Stimulated activated CD8-positive, alpha-beta memory T cell treated with anti-CD3 and anti-CD28 coated beads, Interleukin-15, amount 100 ng/mL, for 48 hours (primary cell): ENCODE data around the gene SSRP1.

Experiments used
- DNase-seq, 2 donors: peaks; one replicate each; pipeline ENCODE4 v3.0.0-alpha.2; 2020; ENCODE audit warnings: low read depth in 2 of 2

Gene SSRP1

DNA sequence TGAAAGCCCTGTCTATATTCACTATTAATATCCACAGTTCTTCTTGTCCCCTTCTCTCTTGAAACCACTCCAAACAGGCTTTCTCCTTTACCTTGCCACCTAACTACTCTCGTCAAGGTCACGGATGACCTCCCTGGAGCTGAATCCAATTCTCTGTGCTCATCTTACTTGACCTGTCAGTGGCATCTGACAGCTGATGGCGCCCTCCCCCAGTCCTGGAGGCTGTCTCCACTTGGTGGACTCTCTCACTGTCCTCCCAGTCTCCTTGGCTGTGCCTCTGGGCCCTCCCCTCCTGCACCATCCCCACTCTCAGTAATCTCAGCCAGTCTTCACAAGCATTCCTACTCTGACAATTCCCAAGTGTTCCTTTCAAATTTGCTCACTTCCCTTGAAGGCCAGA is 19.7 kb downstream of the SSRP1 start:
- DNase-seq, result no peak

DNA sequence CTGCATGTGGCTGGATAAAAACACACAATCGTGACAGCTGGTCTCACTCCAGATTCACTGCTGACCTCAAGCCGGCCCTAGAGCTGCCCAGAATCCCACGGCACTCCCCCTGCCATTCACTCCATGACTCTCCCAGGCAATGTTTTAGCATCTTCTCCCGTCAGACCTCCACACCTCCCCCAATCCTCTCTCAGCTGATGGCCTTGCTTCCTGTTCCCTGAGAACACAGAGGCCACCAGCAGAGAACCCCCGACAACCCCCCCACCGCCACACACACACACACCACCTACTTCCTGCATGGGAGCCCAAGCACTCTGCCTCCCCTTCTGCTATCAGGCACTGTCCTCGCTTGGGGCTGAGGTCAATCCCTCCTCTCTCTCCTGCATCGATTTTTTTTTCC is 20.2 kb downstream of the SSRP1 start:
- DNase-seq, result no peak

DNA sequence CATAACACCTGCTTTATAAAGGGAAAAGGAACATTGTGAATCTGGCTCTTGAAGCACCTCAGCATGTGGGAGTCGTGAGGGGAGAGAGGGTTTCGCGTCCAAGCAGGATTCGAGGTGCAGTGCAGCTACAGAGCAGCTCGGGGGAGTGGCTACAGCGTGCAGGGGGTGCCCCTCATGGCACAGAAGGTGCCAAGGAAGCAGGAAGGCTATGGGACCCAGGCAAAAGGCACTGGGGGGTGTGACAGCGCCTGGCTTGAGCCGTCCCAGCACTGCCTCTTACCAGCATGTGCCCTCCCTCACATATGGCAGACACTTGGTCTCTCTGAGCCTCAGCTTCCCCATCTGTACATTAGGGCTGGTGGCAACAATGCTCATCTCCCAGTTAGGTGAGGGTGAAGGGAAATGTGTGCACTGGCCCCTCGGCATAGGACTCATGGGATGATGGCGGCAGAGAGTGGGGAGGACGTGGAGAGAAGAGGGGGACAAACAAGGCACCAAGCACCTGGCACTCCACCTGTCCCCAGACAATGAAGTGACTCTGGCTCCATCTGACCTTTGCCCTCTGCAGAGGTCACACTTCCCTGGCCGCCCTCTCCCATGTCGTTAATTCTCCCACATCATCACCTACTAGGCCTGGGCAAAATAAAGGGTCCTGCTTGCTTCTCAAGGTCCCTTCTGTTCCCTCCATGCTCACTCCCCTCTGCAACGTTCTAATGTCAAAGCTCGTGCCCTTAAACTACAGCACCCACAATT is 21.3 kb downstream of the SSRP1 start:
- no peak for DNase-seq

DNA sequence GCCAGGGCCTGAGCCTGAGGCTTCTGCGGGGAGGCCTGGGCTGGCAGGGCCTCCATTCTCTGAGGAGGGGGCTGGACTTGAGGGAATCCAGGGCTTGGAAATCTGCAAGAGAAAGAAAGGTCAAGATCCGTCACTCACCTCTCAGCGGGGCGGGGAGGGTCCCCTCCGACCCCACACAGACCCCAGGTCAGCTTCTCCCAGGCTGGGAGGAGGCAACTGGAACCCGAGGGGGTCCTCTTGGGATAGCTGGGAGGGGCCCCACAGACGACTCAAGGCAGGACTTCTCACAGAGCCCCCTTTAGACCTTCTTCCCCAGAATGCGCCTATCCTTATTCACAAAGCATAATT is 21.9 kb downstream of the SSRP1 start:
- no peak for DNase-seq

DNA sequence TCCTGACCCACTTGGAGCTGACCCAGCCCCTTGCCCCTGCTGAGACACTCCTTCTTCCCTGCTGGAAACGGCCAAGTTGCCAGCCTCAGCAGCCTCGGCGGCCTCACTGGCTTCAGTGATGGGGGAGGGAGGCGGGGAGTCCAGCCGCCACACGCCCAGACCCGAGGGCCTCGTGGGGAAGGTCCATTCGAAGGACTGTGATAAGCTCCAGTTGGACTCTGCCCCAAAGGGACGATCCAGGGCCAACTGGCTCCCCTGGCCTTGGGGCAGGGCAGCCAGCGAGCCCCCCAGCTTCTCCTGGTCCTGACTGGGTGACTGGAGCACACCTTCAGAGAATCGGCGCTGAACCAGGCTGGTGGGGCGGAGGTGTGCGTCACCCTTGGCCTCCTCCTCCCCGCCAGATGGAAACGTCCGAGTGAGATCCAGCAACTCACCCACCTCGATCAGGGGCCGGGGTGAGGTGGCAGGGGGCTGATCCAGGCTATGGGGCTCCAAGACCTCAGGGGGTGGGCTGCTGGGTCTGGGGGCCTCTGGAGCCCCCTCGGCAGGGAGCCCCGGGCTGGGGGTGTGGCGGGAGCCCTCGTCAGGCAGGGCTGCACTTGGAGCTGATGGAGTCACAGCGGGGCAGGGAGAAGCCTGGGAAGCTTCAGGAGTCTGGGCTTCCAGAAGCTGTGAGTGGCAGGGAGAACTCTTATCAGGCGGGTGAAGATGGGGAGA is 22.5 kb downstream of the SSRP1 start:
- no peak for DNase-seq

DNA sequence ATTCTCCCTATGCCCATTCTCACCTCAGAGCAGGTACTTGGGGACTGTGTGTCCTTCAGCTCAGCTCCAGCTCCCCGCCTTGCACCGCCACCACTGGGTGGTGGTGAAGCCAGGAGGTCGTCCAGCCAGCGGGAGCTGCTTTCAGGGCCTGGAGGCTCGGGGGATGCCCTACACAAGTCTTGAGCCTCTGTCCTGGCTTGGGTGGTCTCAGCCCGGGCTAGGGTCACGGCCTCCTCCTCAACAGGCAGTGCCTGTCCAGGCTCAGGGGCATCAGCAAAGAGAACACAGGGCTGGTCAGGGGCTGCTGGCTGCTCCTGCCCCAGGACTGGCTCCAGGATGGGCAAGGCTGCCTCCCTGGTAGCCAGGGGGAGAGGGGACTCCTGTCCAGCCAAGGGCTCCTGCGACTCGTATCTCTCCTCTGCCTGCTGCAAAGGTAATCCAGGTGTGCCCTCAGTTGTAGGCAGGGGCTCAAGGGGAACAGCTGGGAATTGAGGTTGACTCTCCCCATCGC is 23.1 kb downstream of the SSRP1 start:
- no peak for DNase-seq

DNA sequence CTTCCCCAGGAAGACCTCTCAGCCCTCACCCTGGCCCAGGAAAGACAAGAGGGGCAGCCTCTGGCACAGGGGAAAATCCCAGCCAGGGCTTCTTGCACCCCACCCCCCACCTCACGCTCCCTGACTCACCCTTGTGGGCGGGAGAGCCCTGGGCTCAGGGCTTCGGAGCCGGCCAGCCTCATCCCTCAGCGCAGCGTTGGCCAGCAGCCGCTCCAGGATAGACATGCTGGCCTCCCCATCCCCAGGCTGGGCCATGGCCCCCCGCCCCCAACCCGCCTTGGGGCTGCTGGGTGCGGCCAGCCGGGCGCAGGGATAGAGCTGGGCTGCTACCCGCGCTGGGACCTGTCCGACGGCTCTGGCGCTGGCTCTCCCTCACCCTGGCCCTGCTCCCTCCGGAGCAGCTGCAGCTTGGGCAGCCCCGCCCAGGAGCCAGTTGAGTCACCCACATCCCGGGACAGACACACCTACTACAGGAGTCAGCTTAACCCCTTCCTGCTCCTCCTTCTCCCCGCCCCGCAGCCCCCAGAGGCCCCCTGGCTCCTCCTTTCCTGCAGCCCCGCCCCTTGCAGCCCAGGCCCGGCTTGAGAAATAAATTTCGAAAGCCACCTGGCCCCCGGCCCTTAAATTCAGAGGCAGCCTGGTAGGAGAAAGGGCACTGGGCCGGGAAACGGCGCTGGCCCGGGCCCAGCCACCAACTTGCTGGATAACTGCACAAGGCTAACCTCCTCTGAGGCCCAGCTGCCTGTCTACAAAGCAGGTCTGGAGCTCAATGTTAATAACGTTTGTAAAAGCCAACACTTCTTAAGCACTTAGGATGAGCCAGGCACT is 24.4 kb downstream of the SSRP1 start:
- peak; percentile 75 to 78 for DNase-seq

DNA sequence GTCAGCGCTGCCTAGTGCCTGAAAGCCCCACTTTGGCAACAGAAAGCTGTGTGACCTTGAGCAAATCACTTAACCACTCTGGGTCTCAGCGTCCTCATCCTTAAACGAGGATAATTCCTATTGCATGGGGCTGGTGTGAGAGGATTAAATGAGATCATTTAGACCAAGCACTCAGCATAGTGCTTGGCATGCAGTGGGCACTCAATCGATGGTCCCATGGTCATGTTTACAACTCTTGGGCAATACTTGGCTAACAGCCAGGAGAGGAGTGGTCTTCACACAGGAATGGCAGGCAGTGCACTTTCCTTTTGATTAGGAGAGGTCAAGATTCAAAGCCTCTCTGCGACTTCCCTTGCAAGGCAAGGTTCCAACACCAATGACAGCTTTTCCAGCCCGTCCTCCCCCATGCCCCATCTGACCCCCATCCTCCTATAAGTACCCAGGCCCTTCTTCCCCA is 25.0 kb downstream of the SSRP1 start:
- no peak for DNase-seq

DNA sequence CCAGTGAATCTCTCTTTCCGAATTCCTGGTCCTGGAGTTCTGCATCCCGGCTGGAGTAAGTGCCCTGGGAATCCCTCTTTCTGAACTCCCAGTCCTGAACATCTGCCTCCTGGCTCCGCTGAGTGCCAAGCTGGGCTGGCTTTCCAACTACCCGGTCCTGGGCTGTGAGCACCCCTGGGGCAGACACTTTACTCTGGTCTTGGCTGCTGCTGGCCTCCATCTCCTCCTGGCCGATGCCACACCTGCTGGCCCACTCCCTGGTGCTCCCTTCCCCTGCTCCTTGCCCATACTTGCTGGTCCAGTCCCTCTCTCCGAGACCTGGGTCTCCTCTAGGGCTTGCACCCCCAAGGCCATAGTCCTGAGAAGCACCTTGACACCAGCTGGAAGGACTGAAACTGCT is 25.6 kb downstream of the SSRP1 start:
- no peak for DNase-seq

DNA sequence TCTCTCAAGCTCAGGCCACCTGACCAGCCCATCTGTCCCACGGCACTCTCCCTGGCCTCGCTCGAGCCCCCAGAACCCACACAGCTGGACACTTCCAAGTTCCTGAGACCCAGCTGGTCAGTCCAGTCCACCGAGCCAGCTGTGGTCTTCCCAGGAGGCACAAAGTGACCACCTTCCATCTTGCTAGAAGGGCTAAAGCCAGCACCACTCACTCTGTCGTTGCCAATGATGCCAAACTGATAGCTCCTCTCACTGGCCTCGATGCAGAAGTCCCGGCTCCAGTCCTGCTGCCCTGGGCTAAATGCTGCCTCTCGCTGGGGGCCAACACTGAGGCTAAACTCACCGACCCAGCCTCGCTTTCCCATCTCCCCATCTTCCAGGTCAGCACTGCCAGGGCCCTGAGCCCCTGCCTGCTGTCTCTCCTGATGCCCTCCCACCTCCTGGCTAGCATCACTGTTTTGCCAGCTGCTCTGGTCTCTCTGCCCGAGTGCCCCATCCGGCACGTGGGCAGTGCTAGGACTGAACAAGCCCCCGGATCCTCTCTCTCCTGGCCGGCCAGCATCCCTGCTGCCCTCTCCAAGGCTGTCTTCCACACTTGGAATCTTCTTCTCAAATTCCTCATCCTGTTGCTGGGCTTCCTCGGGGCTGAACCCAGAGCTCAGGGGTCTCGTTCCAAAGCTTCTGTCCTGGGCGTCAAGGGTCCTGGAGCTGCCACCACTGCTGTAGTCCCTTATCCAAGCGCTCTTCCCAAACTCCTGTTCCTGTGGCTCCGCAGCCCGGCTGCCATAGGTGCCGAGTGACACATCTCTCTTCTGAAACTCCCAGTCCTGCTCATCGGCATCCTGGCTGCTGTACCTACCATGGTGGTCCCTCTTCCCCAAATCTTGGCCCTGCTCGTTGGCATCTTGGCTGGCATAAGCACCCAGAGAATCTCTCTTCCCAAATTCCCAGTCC is 26.3 kb downstream of the SSRP1 start:
- no peak for DNase-seq

DNA sequence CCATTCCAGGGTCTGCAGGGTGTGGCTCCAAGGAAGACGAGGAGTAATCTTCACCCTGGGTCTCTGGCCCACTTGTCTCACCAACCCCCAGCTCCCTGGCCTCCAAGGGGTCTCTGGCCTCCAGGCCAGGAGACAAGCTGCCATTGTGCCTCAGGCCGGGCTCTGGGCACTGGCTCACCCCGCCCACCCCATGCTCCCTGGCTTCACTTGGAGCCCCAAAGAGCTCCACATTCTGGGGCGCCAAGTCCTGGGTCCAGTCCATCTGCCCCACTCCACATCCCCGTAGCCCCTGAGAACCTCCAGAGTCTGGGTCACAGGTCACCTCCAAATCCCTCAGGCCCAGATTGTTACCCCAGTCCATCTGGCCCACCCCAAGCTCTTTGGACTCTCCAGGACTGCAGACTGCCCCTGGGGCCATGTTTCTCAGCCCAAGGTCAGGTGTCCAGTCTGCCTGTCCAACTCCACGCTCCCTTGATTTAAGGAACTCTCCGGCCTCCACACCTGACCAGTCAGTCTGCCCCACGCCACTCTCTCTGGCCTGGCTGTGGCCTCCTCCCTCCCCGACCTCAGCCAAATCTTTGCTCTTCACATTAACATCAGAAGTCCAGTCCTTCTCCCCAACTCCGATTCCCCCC is 27.1 kb downstream of the SSRP1 start:
- DNase-seq, result no peak

DNA sequence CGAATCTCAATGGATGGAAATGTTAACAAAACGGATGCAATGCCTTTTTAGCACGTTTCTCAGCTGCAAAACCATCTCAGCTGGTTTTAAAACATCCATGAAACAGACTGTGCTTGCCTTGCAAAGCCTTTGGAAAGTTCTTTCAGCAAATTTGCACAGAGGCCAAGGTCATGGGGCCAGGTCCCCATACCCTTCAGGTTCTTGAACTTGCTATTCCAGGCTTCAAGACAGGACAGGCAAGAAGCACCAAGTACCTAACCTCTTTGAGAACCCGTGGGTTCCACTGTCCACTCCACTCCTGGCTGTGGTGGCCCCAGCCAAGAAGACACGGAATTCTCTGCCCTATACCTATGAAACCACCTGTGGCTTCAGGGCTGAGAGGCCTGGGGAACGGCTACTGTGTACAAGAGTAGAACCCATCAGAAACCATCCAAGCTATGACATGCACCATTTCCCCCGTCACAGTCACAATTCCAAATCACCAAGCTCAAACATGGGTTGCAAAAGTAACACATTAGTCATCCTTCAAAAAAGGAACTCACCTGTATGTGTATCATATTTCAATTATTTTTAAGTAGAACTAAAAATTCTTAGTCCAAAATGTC is 27.9 kb downstream of the SSRP1 start:
- no peak for DNase-seq

GRCh38 chr11:57306940-57307565 is 28.6 kb downstream of the SSRP1 start:
- no peak for DNase-seq

GRCh38 chr11:57306161-57306876 is 29.4 kb downstream of the SSRP1 start:
- no peak for DNase-seq

DNA sequence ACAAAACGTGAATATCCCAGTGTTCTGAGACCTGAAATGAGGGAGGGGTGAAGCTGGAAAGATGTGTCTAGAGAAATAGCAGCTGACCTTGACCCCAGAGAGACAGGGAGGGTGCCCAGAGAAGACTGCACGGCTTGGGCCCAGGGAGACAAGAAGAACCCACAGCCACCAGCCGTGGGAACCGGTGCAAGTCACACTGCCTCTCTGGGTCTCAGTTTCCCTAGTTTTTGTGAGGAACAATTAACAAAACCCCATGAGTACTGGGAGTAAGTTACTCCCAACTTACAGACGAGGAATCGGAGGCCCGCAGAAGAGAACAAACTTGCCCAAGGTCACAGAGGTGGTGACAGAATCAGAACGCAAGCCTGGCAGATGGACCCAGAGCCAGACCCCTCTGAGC is 30.2 kb downstream of the SSRP1 start:
- no peak for DNase-seq

DNA sequence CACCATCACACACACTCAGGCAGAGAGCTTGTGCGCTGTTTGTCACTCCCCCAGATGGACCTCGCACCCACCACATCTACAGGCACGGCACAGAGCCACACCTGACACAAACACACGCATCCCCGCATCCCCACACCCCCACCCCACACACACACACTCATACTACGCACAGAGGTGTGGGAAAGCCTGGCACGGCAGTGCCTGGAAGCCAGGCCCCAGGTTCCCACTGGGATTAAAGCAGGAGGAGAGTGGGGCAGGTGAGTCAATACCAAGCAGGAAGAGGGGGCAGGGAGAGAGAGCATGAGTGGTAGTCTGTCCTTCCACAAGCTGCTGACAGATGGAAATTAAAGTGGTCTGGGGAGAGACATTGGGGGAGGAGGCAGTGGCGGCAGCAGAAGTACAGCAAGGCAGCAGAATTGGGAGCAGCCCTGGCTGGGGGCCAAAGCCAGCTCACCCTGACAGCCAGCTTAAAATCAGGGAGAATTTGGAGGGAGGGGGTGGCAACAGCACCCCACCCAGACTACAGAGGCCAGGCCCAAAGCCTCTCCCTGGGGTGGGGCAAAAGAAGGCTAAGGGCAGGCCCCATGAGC is 31.6 kb downstream of the SSRP1 start:
- no peak for DNase-seq

DNA sequence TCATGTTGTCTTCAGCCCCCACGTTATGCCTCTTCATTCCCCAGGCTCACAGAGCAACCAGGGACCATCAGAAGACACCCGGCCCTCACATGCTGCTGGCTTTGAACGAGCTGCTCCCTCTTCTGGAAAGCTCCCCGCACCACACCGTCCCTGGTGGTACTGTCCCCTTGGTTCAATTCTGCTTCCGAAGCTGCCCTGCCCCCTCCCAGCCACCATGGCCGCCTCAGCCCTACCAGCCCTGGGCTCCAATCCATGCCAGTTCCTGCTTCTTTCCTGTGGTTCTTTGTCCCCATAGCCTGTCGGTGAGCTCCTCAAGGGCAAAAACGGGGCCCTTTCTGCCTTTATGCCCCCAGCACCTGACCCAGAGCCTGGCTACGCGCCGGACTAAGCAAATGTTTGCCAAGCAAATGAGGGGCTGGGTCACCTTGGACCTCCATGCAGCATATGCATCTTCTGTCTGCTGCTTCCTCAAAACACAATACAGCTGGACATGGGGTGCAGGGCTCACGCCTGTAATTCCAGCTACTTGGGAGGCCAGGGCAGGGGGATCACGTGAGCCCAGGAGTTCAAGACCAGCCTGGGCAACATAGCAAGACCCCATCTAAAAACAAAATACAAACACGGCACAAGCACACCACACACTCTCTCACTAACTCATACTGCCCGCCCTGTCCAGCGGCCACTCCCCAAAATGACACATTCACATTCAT is 32.3 kb downstream of the SSRP1 start:
- no peak for DNase-seq

DNA sequence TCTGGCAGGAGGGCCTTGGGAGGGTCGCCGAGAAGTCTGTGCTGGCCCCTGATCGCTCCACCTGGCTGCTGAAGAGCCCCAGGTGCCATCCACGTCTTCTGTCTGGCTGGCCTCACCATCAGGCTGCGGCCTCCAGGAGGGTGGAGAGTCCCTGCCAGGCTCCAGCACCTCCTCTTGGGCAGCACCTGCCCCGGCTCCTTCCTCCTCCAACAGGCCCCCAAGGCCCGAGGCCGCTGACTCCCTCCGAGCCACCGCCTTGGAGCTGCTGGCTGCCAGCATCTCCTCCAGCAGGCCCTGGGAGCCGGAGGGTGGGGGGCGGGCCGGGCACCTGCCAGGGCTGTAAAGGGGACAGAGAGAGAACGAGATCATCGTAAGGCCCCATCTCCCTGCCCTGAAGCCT is 33.2 kb downstream of the SSRP1 start:
- no peak for DNase-seq
